HepG2 (cell line): Measurements from ENCODE around the gene CKS1B. TPM values are rescaled to one million over a fixed set of nuclear protein-coding genes. Genes with fewer than 3 reads are reported as not detected.

ENCODE experiments used
- AKAP8 ChIP-seq: sonication (generic); formaldehyde crosslinking; IDR thresholded peaks from 2 replicates; pipeline ENCODE4 v1.5.1; 2020; ENCODE audit warnings: mild to moderate bottlenecking, missing genetic modification reagents
- GATAD2A ChIP-seq: IDR thresholded peaks from 2 replicates; pipeline ENCODE4 v1.6.1; 2016
- GFI1 ChIP-seq: sonication (generic); formaldehyde crosslinking; IDR thresholded peaks from 2 replicates; pipeline ENCODE4 v1.5.0; 2020; ENCODE audit warnings: missing genetic modification reagents, mild to moderate bottlenecking, borderline replicate concordance
- HHEX ChIP-seq: IDR thresholded peaks from 2 replicates; pipeline ENCODE4 v1.6.1; 2016; ENCODE audit warnings: control low read depth
- HNF1A ChIP-seq, 2 experiments: sonication (generic) in 1 of 2; formaldehyde crosslinking in 1 of 2; IDR thresholded peaks; 2 replicates each; pipeline versions ENCODE4 v1.4.0 to v1.6.1; 2016 to 2020; ENCODE audit warnings: borderline replicate concordance in 1 of 2, low read depth in 1 of 2, mild to moderate bottlenecking in 1 of 2, missing genetic modification reagents in 1 of 2
- ISL2 ChIP-seq: sonication (generic); formaldehyde crosslinking; IDR thresholded peaks from 2 replicates; pipeline ENCODE4 v1.5.0; 2020; ENCODE audit warnings: missing genetic modification reagents
- NONO ChIP-seq, 2 experiments: fragments of 450-650 bp in 1 of 2; sonication (generic) in 1 of 2; formaldehyde crosslinking in 1 of 2; IDR thresholded peaks in 1 of 2; conservative IDR thresholded peaks in 1 of 2; 2 replicates each; pipeline versions ENCODE4 v1.6.1 to v1.8.0; 2017 to 2022; ENCODE audit warnings: mild to moderate bottlenecking in 1 of 2, missing genetic modification reagents in 1 of 2, moderate library complexity in 1 of 2
- RAD21 ChIP-seq: fragments of 450-650 bp; formaldehyde crosslinking; IDR thresholded peaks from 2 replicates; pipeline ENCODE4 v1.5.0; 2020; ENCODE audit warnings: mild to moderate bottlenecking
- RARA ChIP-seq: IDR thresholded peaks from 2 replicates; pipeline ENCODE4 v1.6.1; 2016; ENCODE audit warnings: missing genetic modification reagents, missing compliant biosample characterization
- RFX5 ChIP-seq: IDR thresholded peaks from 2 replicates; pipeline ENCODE4 v1.6.1; 2011; ENCODE audit warnings: low read depth, low read length, improper control_type of control experiment
- SAP130 ChIP-seq: IDR thresholded peaks from 2 replicates; pipeline ENCODE4 v1.6.1; 2016; ENCODE audit warnings: low read depth
- SIN3A ChIP-seq: IDR thresholded peaks from 2 replicates; pipeline ENCODE4 v1.6.1; 2011; ENCODE audit warnings: low read depth, mild to moderate bottlenecking, control low read depth, low read length, borderline replicate concordance
- SOX5 ChIP-seq: IDR thresholded peaks from 2 replicates; pipeline ENCODE4 v1.6.1; 2016; ENCODE audit warnings: borderline replicate concordance
- SP4 ChIP-seq: sonication (generic); formaldehyde crosslinking; IDR thresholded peaks from 2 replicates; pipeline ENCODE4 v1.8.1; 2023; ENCODE audit warnings: mild to moderate bottlenecking, missing genetic modification reagents
- TAF15 ChIP-seq: fragments of 200-400 bp; formaldehyde crosslinking; IDR thresholded peaks from one replicate; pipeline ENCODE4 v1.6.1; 2018; ENCODE audit warnings: mild to moderate bottlenecking, low read depth, low read length; ENCODE audit not compliant: poor library complexity, severe bottlenecking
- TBL1XR1 ChIP-seq: fragments of 150-350 bp; IDR thresholded peaks from 2 replicates; pipeline ENCODE4 v1.6.1; 2014; ENCODE audit warnings: borderline replicate concordance, low read length; ENCODE audit not compliant: partially characterized antibody
- TEF ChIP-seq: sonication (generic); formaldehyde crosslinking; IDR thresholded peaks from 2 replicates; pipeline ENCODE4 v1.5.0; 2020; ENCODE audit warnings: missing genetic modification reagents
- THRA ChIP-seq: sonication (generic); formaldehyde crosslinking; IDR thresholded peaks from 2 replicates; pipeline ENCODE4 v1.4.0; 2020; ENCODE audit warnings: missing genetic modification reagents, borderline replicate concordance
- ZBTB8A ChIP-seq: sonication (generic); formaldehyde crosslinking; IDR thresholded peaks from 2 replicates; pipeline ENCODE4 v1.4.0; 2020; ENCODE audit warnings: mild to moderate bottlenecking, low read depth, missing genetic modification reagents, borderline replicate concordance
- ZNF34 ChIP-seq: sonication (generic); formaldehyde crosslinking; IDR thresholded peaks from 2 replicates; pipeline ENCODE4 v1.4.0; 2020; ENCODE audit warnings: mild to moderate bottlenecking, missing genetic modification reagents, borderline replicate concordance
- ZNF430 ChIP-seq: sonication (generic); formaldehyde crosslinking; IDR thresholded peaks from 2 replicates; pipeline ENCODE4 v1.9.0; 2021; ENCODE audit warnings: mild to moderate bottlenecking, missing genetic modification reagents
- ZNF543 ChIP-seq: sonication (generic); formaldehyde crosslinking; IDR thresholded peaks from 2 replicates; pipeline ENCODE4 v1.4.0; 2020; ENCODE audit warnings: mild to moderate bottlenecking, missing genetic modification reagents
- ZNF557 ChIP-seq: sonication (generic); formaldehyde crosslinking; IDR thresholded peaks from 2 replicates; pipeline ENCODE4 v1.4.0; 2020; ENCODE audit warnings: missing genetic modification reagents
- polyA plus RNA-seq, 8 experiments: library from polyadenylated mRNA; depleted of rRNA in 3 of 8; stranded (reverse) in 7 of 8; unstranded in 1 of 8; fragments of >200 nt; fragmentation: Illumina TruSeq in 4 of 8; extraction: Trizol in 4 of 8; gene quantifications; 2 replicates each; pipeline versions ENCODE4 v1.2.1 to v1.2.3, GENCODE V29; 2011 to 2016; ENCODE audit warnings: low read depth in 4 of 8, missing spikeins in 1 of 8, mixed read lengths in 1 of 8; ENCODE audit not compliant: insufficient read depth in 1 of 8
- total RNA-seq, 5 experiments: library from RNA; depleted of rRNA; stranded (reverse); fragments of >200 nt; fragmentation: Illumina TruSeq; extraction: Trizol; gene quantifications; 2 replicates each; pipeline ENCODE4 v1.2.3, GENCODE V29; 2016; ENCODE audit warnings: low read depth in 1 of 5

Gene CKS1B
- total and polyA plus RNA-seq, 2 of the 13 experiments (the other 11 are each of a cell fraction or from before 2014, with no cell fraction given), result 217 to 222 TPM

GRCh38 chr1:154973344-154974101 lies 958 bp upstream of the CKS1B start (continued):
- TF ChIP-seq HNF1A (IDR thresholded peaks at IDR 0.05; ENCODE audit: low read depth), result no peak
- TF ChIP-seq HNF1A (CRISPR knock-in tag; IDR thresholded peaks at IDR 0.05; ENCODE audit: borderline replicate concordance), result 0 out of 2 replicates have a peak, but pooled peaks have one; percentile 20
- no peak; the same call in 1 of the 2 replicates for TF ChIP-seq ZNF430 (CRISPR knock-in tag)
- 0 out of 2 replicates have a peak, but pooled peaks have one; percentile 24 for TF ChIP-seq RFX5
- TF ChIP-seq GATAD2A, result 0 out of 2 replicates have a peak, but pooled peaks have one; percentile 11
- peak; percentile 74 for TF ChIP-seq TBL1XR1
- 0 out of 2 replicates have a peak, but pooled peaks have one; percentile 7 for TF ChIP-seq GFI1 (CRISPR knock-in tag)
- TF ChIP-seq AKAP8 (CRISPR knock-in tag), result no peak
- TF ChIP-seq SAP130 (CRISPR knock-in tag), result peak; percentile 84
- TF ChIP-seq HHEX (CRISPR knock-in tag), result no peak
- TF ChIP-seq RARA, result peak; percentile 28
- no peak for TF ChIP-seq TAF15
- TF ChIP-seq RAD21, result peak; percentile 30
- 0 out of 2 replicates have a peak, but pooled peaks have one; percentile 44 for TF ChIP-seq SIN3A
- no peak for TF ChIP-seq NONO (IDR thresholded peaks at IDR 0.05)
- peak; percentile 14; the same call in 1 of the 2 replicates for TF ChIP-seq NONO (CRISPR knock-in tag; conservative IDR thresholded peaks at IDR 0.05)
- peak; percentile 41; the same call in 1 of the 2 replicates for TF ChIP-seq SP4 (CRISPR knock-in tag)
- TF ChIP-seq SOX5 (CRISPR knock-in tag), result peak; percentile 46; the same call in 1 of the 2 replicates
- peak; percentile 65; the same call in 1 of the 2 replicates for TF ChIP-seq THRA (CRISPR knock-in tag)
- 0 out of 2 replicates have a peak, but pooled peaks have one; percentile 57 for TF ChIP-seq ZNF34 (CRISPR knock-in tag)
- no peak for TF ChIP-seq ZBTB8A (CRISPR knock-in tag)
- TF ChIP-seq TEF, result no peak
- TF ChIP-seq ISL2 (CRISPR knock-in tag), result 0 out of 2 replicates have a peak, but pooled peaks have one; percentile 16
- TF ChIP-seq ZNF557 (CRISPR knock-in tag), result 0 out of 2 replicates have a peak, but pooled peaks have one; percentile 19
- 0 out of 2 replicates have a peak, but pooled peaks have one; percentile 11 for TF ChIP-seq ZNF543 (CRISPR knock-in tag)
